ENCODE measurements around the gene STAT6.
"Not testable (repeated sequence)": the region's sequence is repeated elsewhere in the genome, so short reads cannot be mapped to it uniquely, and the experiment has no call there.

STAT6 gene

DNA sequence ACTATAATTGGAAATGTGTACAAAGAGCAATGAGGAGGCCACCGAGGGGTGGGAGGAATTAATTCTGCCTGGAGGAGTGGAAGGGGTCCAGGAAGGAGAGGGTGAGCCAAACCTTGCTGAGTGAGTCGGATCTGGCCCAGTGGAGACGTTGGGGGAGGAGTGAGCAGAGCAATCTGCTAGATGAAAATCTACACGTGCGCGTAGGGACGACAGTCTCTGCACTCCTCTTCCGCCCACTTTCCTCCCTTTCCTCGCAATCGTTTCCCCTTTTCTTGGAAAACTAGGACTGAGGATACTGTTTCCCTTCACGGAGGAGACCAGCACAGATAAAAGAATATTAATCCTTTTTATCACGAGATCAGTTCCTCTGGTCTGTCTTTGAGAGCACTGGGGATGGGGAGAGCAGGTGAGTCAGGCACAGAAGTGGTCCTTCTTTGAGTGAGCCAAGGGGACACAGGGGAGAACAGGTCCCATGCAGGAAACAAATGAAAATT is 25.1 kb downstream of the STAT6 start:
- TF ChIP-seq CTCF (conservative IDR thresholded peaks at IDR 0.05; ENCODE audit: low read depth, low read length) = no peak
- peak; percentile 41 for DNase-seq (ENCODE audit: low read depth)
- H3K4me3 ChIP-seq (ENCODE audit: low read depth, low read length) = peak overlapping the region; percentile 69

DNA sequence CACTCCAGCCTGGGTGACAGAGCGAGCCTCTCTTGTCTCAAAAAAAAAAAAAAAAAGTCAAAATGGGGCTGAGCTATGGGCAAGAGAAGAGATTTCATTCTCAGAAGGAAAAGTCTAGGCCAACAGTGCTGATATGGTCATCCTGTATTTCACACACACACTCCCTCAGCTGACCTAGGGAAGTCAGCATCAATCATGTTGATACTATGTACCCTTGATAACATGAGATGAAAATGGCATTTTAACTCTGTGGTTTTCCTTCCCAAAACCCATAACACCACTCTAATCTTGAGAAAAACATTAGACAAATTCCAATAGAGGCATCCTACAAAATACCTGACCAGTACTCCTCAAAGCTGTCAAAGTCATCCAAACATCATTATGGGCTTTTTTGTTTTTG is 30.3 kb downstream of the STAT6 start:
- no peak overlapping the region for H3K4me3 ChIP-seq (ENCODE audit: low read depth, low read length)
- no peak for DNase-seq (ENCODE audit: low read depth)
- TF ChIP-seq CTCF (conservative IDR thresholded peaks at IDR 0.05; ENCODE audit: low read depth, low read length) = no peak

DNA sequence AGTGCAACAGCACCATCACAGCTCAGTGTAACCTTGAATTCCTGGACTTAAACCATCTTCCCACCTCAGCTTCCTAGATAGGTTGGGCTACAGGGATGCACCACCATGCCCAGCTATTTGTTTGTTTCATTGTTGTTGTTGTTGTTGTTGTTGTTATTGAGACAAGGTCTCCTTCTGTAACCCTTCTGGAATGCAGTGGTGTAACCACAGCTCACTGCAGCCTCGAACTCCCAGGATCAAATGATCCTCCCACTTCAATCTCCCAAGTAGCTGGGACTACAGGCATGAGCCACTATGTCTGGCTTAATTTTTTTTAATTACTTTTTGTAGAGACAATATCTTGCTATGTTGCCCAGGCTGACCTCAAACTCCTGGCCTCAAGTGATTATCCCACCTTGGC is 31.3 kb downstream of the STAT6 start:
- no peak for TF ChIP-seq CTCF (conservative IDR thresholded peaks at IDR 0.05; ENCODE audit: low read depth, low read length)
- no peak for DNase-seq (ENCODE audit: low read depth)
- H3K4me3 ChIP-seq (ENCODE audit: low read depth, low read length) = no peak overlapping the region

GRCh38 chr12:57078519-57079404 is 32.4 kb downstream of the STAT6 start, which contains the start of gene NEMP1:
NEMP1 (minus strand) TSS chr12:57078791; CDS start chr12:57078745, 46 bp downstream.
- no peak for TF ChIP-seq CTCF (conservative IDR thresholded peaks at IDR 0.05; ENCODE audit: low read depth, low read length)
- H3K4me3 ChIP-seq (ENCODE audit: low read depth, low read length) = peak within 1 kb of the TSS; percentile 68
- DNase-seq (ENCODE audit: low read depth) = peak; percentile 100

- H3K4me3 ChIP-seq (ENCODE audit: low read depth, low read length); DNase-seq (ENCODE audit: low read depth): not testable (repeated sequence)
Measured at GRCh38 chr12:57073566-57074450, 37.4 kb downstream of the STAT6 start.

DNA sequence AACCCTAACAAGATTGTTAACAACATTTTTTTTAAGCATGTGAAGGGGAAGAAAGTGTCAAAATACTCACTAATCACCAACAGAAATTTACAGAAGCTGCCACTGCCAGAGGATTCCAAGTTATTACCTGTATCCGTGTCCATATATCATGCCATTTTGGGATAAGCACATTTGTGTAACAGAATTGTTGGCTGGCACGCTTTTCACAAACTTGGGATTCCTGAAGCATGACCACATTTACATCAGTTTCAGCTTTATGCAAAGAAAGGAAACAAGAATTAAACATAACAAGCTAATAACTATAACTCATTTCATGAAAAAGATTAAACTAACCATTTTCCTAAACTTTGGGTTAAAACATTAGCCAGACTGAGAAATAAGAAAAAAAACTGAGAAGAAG is 38.5 kb downstream of the STAT6 start:
- TF ChIP-seq CTCF (conservative IDR thresholded peaks at IDR 0.05; ENCODE audit: low read depth, low read length) = no peak
- H3K4me3 ChIP-seq (ENCODE audit: low read depth, low read length) = no peak overlapping the region
- DNase-seq (ENCODE audit: low read depth) = peak; percentile 23

DNA sequence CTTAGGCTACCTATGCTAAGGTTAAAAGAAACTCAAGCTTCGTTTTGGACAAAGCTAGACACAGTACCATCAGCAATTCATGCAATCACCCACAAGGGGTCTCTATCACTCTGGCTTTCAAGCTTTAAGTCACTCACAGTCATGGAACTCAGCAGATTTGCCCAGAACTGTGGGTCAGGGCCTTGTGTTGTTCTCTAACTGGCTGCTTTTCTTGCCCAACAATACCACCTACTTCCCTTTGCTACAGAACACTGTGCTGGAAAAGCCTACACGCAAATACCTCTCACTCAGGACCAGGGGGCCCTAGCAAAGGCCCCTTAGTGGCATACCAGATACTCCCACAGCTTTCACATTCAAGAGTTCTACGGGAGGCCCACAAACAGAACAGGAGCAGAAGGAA is 41.6 kb downstream of the STAT6 start:
- no peak overlapping the region for H3K4me3 ChIP-seq (ENCODE audit: low read depth, low read length)
- DNase-seq (ENCODE audit: low read depth) = peak; percentile 96
- peak; percentile 91 for TF ChIP-seq CTCF (conservative IDR thresholded peaks at IDR 0.05; ENCODE audit: low read depth, low read length)
